ENCODE data around the gene NELL2.

DNA sequence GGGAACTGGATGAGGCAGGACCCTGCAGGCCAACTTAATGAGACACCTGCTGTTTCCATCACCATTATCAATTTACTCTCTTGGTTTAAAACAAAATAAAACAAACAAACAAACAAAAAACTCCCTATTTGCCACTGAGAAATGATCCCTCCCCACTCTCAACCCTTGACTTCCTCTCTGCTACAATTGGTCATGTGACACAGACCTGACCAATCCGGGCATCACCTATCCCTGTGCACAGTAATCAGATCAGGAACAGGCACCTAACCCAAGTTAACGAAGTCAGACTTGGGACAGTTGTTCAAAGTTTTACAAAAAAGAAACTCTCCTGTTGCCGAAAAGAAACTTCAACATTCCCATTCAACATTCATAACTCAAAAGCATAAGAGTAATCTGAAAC lies 58.4 kb downstream of the NELL2 start:
- TF ChIP-seq, protein P1, sequence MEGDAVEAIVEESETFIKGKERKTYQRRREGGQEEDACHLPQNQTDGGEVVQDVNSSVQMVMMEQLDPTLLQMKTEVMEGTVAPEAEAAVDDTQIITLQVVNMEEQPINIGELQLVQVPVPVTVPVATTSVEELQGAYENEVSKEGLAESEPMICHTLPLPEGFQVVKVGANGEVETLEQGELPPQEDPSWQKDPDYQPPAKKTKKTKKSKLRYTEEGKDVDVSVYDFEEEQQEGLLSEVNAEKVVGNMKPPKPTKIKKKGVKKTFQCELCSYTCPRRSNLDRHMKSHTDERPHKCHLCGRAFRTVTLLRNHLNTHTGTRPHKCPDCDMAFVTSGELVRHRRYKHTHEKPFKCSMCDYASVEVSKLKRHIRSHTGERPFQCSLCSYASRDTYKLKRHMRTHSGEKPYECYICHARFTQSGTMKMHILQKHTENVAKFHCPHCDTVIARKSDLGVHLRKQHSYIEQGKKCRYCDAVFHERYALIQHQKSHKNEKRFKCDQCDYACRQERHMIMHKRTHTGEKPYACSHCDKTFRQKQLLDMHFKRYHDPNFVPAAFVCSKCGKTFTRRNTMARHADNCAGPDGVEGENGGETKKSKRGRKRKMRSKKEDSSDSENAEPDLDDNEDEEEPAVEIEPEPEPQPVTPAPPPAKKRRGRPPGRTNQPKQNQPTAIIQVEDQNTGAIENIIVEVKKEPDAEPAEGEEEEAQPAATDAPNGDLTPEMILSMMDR (conservative IDR thresholded peaks at IDR 0.05; ENCODE audit: low read depth, low read length): no peak
- no peak for TF ChIP-seq EZH2 (IDR thresholded peaks at IDR 0.05; ENCODE audit: borderline replicate concordance, low read depth, low read length, poor library complexity, severe bottlenecking)

Measured in A673 (cell line).